ENCODE data around the gene TMEM259. TPM values are rescaled to one million over a fixed set of nuclear protein-coding genes. Genes with fewer than 3 reads are reported as not detected.

Gene TMEM259
- total and polyA plus RNA-seq, 2 of the 13 experiments (the other 11 are each of a cell fraction or from before 2014, with no cell fraction given) = 64.7 to 164 TPM

GRCh38 chr19:1050989-1051788, 30.3 kb upstream of the TMEM259 start (continued):
- TF ChIP-seq U2AF2 (IDR thresholded peaks at IDR 0.05; ENCODE audit: low read depth, low read length) (no peak), ZNF615 (CRISPR knock-in tag; IDR thresholded peaks at IDR 0.05; ENCODE audit: borderline replicate concordance) (no peak), ZNF660 (CRISPR knock-in tag; IDR thresholded peaks at IDR 0.05; ENCODE audit: borderline replicate concordance, low read depth) (0 out of 2 replicates have a peak, but pooled peaks have one; percentile 43), XRCC5 (optimal IDR thresholded peaks at IDR 0.05; ENCODE audit: low read length) (peak; percentile 68), SP5 (CRISPR knock-in tag; IDR thresholded peaks at IDR 0.05; ENCODE audit: borderline replicate concordance, low read depth) (no peak; the same call in 1 of the 2 replicates), JDP2 (CRISPR knock-in tag; IDR thresholded peaks at IDR 0.05; ENCODE audit: borderline replicate concordance) (no peak), ZNF75D (CRISPR knock-in tag; IDR thresholded peaks at IDR 0.05; ENCODE audit: borderline replicate concordance) (no peak), ZNF124 (CRISPR knock-in tag; IDR thresholded peaks at IDR 0.05) (no peak; the same call in 1 of the 2 replicates), ZNF562 (CRISPR knock-in tag; IDR thresholded peaks at IDR 0.05; ENCODE audit: borderline replicate concordance) (no peak), CEBPZ (IDR thresholded peaks at IDR 0.05; ENCODE audit: low read length) (no peak), ZNF549 (CRISPR knock-in tag; IDR thresholded peaks at IDR 0.05) (no peak), PHF21A (CRISPR knock-in tag; IDR thresholded peaks at IDR 0.05) (no peak; the same call in 1 of the 2 replicates), MAFF (IDR thresholded peaks at IDR 0.05; ENCODE audit: low read depth, low read length) (no peak), ZBTB20 (CRISPR knock-in tag; IDR thresholded peaks at IDR 0.05; ENCODE audit: borderline replicate concordance, low read depth) (peak; percentile 80; the same call in 1 of the 2 replicates), ZGPAT (CRISPR knock-in tag; IDR thresholded peaks at IDR 0.05) (peak; percentile 62), ZFP82 (CRISPR knock-in tag; IDR thresholded peaks at IDR 0.05; ENCODE audit: borderline replicate concordance) (peak; percentile 56; the same call in 1 of the 2 replicates), ZNF713 (CRISPR knock-in tag; IDR thresholded peaks at IDR 0.05) (no peak), TBX2 (CRISPR knock-in tag; IDR thresholded peaks at IDR 0.05; ENCODE audit: borderline replicate concordance) (peak; percentile 79)
- TF ChIP-seq, protein P1, sequence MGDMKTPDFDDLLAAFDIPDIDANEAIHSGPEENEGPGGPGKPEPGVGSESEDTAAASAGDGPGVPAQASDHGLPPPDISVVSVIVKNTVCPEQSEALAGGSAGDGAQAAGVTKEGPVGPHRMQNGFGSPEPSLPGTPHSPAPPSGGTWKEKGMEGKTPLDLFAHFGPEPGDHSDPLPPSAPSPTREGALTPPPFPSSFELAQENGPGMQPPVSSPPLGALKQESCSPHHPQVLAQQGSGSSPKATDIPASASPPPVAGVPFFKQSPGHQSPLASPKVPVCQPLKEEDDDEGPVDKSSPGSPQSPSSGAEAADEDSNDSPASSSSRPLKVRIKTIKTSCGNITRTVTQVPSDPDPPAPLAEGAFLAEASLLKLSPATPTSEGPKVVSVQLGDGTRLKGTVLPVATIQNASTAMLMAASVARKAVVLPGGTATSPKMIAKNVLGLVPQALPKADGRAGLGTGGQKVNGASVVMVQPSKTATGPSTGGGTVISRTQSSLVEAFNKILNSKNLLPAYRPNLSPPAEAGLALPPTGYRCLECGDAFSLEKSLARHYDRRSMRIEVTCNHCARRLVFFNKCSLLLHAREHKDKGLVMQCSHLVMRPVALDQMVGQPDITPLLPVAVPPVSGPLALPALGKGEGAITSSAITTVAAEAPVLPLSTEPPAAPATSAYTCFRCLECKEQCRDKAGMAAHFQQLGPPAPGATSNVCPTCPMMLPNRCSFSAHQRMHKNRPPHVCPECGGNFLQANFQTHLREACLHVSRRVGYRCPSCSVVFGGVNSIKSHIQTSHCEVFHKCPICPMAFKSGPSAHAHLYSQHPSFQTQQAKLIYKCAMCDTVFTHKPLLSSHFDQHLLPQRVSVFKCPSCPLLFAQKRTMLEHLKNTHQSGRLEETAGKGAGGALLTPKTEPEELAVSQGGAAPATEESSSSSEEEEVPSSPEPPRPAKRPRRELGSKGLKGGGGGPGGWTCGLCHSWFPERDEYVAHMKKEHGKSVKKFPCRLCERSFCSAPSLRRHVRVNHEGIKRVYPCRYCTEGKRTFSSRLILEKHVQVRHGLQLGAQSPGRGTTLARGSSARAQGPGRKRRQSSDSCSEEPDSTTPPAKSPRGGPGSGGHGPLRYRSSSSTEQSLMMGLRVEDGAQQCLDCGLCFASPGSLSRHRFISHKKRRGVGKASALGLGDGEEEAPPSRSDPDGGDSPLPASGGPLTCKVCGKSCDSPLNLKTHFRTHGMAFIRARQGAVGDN (CRISPR knock-in tag; IDR thresholded peaks at IDR 0.05) = peak; percentile 98

Data from HepG2 (cell line).